ENCODE data around the gene C2CD4A. TPM values are rescaled to one million over a fixed set of nuclear protein-coding genes. Genes with fewer than 3 reads are reported as not detected.
A peak's percentile ranks its signal among the peaks of the same experiment; 100 is the strongest.

C2CD4A gene
- total RNA-seq, 1 donor from 2014 or later: 0.10 TPM

GRCh38 chr15:62057341-62057980 is 9.3 kb upstream of the C2CD4A start:
- TF ChIP-seq, protein P1, sequence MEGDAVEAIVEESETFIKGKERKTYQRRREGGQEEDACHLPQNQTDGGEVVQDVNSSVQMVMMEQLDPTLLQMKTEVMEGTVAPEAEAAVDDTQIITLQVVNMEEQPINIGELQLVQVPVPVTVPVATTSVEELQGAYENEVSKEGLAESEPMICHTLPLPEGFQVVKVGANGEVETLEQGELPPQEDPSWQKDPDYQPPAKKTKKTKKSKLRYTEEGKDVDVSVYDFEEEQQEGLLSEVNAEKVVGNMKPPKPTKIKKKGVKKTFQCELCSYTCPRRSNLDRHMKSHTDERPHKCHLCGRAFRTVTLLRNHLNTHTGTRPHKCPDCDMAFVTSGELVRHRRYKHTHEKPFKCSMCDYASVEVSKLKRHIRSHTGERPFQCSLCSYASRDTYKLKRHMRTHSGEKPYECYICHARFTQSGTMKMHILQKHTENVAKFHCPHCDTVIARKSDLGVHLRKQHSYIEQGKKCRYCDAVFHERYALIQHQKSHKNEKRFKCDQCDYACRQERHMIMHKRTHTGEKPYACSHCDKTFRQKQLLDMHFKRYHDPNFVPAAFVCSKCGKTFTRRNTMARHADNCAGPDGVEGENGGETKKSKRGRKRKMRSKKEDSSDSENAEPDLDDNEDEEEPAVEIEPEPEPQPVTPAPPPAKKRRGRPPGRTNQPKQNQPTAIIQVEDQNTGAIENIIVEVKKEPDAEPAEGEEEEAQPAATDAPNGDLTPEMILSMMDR (IDR thresholded peaks at IDR 0.05): no peak
- peaks cover 43% of the 10 kb centered on the region for H3K4me1 Mint-ChIP-seq (ENCODE audit: low read depth)
- H3K27me3 Mint-ChIP-seq (ENCODE audit: low read depth): peaks cover 3% of the 10 kb centered on the region
- no peak for DNase-seq (ENCODE audit: low spot score)
- no peaks in the 10 kb centered on the region for H3K36me3 Mint-ChIP-seq (ENCODE audit: low read depth)
- no peaks in the 10 kb centered on the region for H3K9me3 Mint-ChIP-seq (ENCODE audit: low read depth)
- no peak overlapping the region for H3K4me3 Mint-ChIP-seq (ENCODE audit: unreplicated experiment)
- no peak overlapping the region for H3K27ac Mint-ChIP-seq (ENCODE audit: unreplicated experiment)

- peaks cover 43% of the 10 kb centered on the region for H3K4me1 Mint-ChIP-seq (ENCODE audit: low read depth)
- H3K9me3 Mint-ChIP-seq (ENCODE audit: low read depth): no peaks in the 10 kb centered on the region
- no peak overlapping the region for H3K27ac Mint-ChIP-seq (ENCODE audit: unreplicated experiment)
- no peak overlapping the region for H3K4me3 Mint-ChIP-seq (ENCODE audit: unreplicated experiment)
- TF ChIP-seq, protein P1 (IDR thresholded peaks at IDR 0.05): no peak
- H3K27me3 Mint-ChIP-seq (ENCODE audit: low read depth): peaks cover 3% of the 10 kb centered on the region
- DNase-seq (ENCODE audit: low spot score): no peak
- H3K36me3 Mint-ChIP-seq (ENCODE audit: low read depth): no peaks in the 10 kb centered on the region
These were observed 8.3 kb upstream of the C2CD4A start for GRCh38 chr15:62058327-62059028.

GRCh38 chr15:62059108-62059815 is 7.5 kb upstream of the C2CD4A start:
- Mint-ChIP-seq H3K4me1 (ENCODE audit: low read depth) (peaks cover 50% of the 10 kb centered on the region), H3K36me3 (ENCODE audit: low read depth) (no peaks in the 10 kb centered on the region), H3K9me3 (ENCODE audit: low read depth) (no peaks in the 10 kb centered on the region), H3K4me3 (ENCODE audit: unreplicated experiment) (peak overlapping the region; percentile 91), H3K27ac (ENCODE audit: unreplicated experiment) (peak overlapping the region; percentile 91), H3K27me3 (ENCODE audit: low read depth) (peaks cover 3% of the 10 kb centered on the region)
- TF ChIP-seq, protein P1 (IDR thresholded peaks at IDR 0.05): peak; percentile 60
- no peak for DNase-seq (ENCODE audit: low spot score)

DNA sequence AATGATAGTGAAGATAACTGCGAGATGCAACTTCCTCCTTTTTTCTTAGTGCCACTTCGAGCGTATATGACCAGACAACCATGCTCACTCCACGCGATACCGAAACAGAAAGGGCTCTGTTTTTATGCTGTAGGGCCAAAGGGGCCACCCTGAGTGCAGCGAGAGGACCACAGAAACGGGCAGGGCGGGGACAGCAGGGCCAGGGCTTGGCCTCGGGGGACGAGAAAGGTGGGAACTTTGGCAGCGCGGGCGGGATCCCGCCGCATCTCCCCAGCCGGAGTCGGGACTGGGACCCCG is 7.0 kb upstream of the C2CD4A start:
- TF ChIP-seq, protein P1 (IDR thresholded peaks at IDR 0.05): no peak
- H3K27ac Mint-ChIP-seq (ENCODE audit: unreplicated experiment): peak overlapping the region; percentile 91
- no peak for DNase-seq (ENCODE audit: low spot score)

GRCh38 chr15:62060113-62060895 is 6.5 kb upstream of the C2CD4A start, which contains the start of gene VPS13C:
TSS of gene VPS13C (minus strand) at chr15:62060447. CDS start at chr15:62060374, 73 bp downstream.
- DNase-seq (ENCODE audit: low spot score): peak; percentile 94
- Mint-ChIP-seq H3K4me1 (ENCODE audit: low read depth) (peaks cover 43% of the 10 kb centered on the region), H3K27ac (ENCODE audit: unreplicated experiment) (peak within 1 kb of the TSS; percentile 91), H3K27me3 (ENCODE audit: low read depth) (peaks cover 3% of the 10 kb centered on the region), H3K9me3 (ENCODE audit: low read depth) (no peaks in the 10 kb centered on the region), H3K4me3 (ENCODE audit: unreplicated experiment) (peak within 1 kb of the TSS; percentile 91), H3K36me3 (ENCODE audit: low read depth) (no peaks in the 10 kb centered on the region)
- TF ChIP-seq, protein P1 (IDR thresholded peaks at IDR 0.05): peak; percentile 84

More for the DNA sequence above, 7.0 kb upstream of the C2CD4A start:
- Mint-ChIP-seq H3K27me3 (ENCODE audit: low read depth) (peaks cover 3% of the 10 kb centered on the region), H3K9me3 (ENCODE audit: low read depth) (no peaks in the 10 kb centered on the region), H3K36me3 (ENCODE audit: low read depth) (no peaks in the 10 kb centered on the region), H3K4me1 (ENCODE audit: low read depth) (peaks cover 47% of the 10 kb centered on the region), H3K4me3 (ENCODE audit: unreplicated experiment) (peak overlapping the region; percentile 91)
